Rectal smooth muscle tissue (tissue), 1 donor: ENCODE data around the gene PHF13.
A peak's percentile ranks its signal among the peaks of the same experiment; 100 is the strongest.

Source experiments
- H3K27ac ChIP-seq: one replicate; pipeline ENCODE4 v1.7.0; 2013; ENCODE audit warnings: low read depth, low read length, inconsistent platforms
- H3K27me3 ChIP-seq: one replicate; pipeline ENCODE4 v1.7.0; 2013; ENCODE audit warnings: low read length; ENCODE audit not compliant: control insufficient read depth, insufficient read depth
- H3K36me3 ChIP-seq: one replicate; pipeline ENCODE4 v1.7.0; 2013; ENCODE audit warnings: low read length; ENCODE audit not compliant: control insufficient read depth, insufficient read depth
- H3K4me1 ChIP-seq: one replicate; pipeline ENCODE4 v1.7.0; 2013; ENCODE audit warnings: low read length; ENCODE audit not compliant: control insufficient read depth, insufficient read depth
- H3K4me3 ChIP-seq: one replicate; pipeline ENCODE4 v1.7.0; 2013; ENCODE audit warnings: low read length
- H3K9ac ChIP-seq: one replicate; pipeline ENCODE4 v1.7.0; 2013; ENCODE audit warnings: low read length

PHF13 gene

GRCh38 chr1:6619045-6619444 lies 5.5 kb downstream of the PHF13 start:
- H3K27me3 ChIP-seq = no peaks in the 10 kb centered on the region
- no peak overlapping the region for H3K9ac ChIP-seq
- no peak overlapping the region for H3K4me3 ChIP-seq
- peaks cover 20% of the 10 kb centered on the region for H3K36me3 ChIP-seq
- no peaks in the 10 kb centered on the region for H3K4me1 ChIP-seq
- no peak overlapping the region for H3K27ac ChIP-seq

GRCh38 chr1:6621429-6622391 lies 8.2 kb downstream of the PHF13 start:
- Histone ChIP-seq H3K4me3 (no peak overlapping the region), H3K9ac (no peak overlapping the region), H3K4me1 (peaks cover 2% of the 10 kb centered on the region), H3K27me3 (no peaks in the 10 kb centered on the region), H3K27ac (no peak overlapping the region), H3K36me3 (peaks cover 20% of the 10 kb centered on the region)

GRCh38 chr1:6622396-6623152 lies 9.0 kb downstream of the PHF13 start:
- no peak overlapping the region for H3K9ac ChIP-seq
- no peak overlapping the region for H3K4me3 ChIP-seq
- H3K27ac ChIP-seq = no peak overlapping the region
- peaks cover 21% of the 10 kb centered on the region for H3K36me3 ChIP-seq
- H3K27me3 ChIP-seq = no peaks in the 10 kb centered on the region
- peaks cover 2% of the 10 kb centered on the region for H3K4me1 ChIP-seq

DNA sequence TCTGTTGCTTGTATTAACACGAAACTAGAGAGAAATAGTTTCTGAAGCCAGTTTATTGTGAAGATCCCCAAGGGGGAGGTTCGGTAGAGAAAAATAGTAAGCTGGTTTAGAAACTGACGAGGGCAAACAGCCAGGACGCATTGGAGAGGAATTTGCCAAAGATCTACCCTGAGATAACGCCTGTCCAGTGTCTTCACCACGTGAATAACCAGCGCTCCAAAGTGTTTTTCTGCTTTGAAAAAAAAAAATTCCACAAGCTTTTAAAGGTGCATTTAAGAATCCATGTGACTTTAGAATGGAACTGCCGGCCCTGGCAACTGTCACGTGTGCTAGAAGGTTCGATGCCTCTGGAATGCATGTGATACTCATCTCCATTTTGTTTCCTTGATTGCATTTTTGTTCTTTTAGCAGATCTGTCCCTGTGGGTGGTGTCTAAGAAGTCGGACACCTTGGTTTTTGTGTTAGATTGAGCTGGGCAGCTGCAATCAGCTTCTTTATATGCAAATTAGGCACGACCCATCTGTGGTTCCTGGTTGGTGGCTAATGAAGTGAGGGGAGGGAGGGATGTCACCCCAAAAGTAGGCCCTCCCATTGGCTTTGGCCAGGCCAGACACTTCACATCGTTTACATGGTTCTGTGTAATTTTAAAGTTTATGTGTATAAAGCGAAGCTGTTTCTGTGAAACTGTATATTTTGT lies 9.9 kb downstream of the PHF13 start:
- H3K27ac ChIP-seq = no peak overlapping the region
- no peak overlapping the region for H3K4me3 ChIP-seq
- H3K4me1 ChIP-seq = peaks cover 2% of the 10 kb centered on the region
- H3K36me3 ChIP-seq = peaks cover 26% of the 10 kb centered on the region
- H3K9ac ChIP-seq = no peak overlapping the region
- peaks cover 2% of the 10 kb centered on the region for H3K27me3 ChIP-seq

GRCh38 chr1:6624710-6625583 lies 11.4 kb downstream of the PHF13 start, which contains the start of gene THAP3:
TSS of gene THAP3 (plus strand) at chr1:6624868. CDS start at chr1:6625219, 351 bp downstream.
- Histone ChIP-seq H3K4me3 (peak within 1 kb of the TSS; percentile 78), H3K27ac (peak within 1 kb of the TSS; percentile 81), H3K9ac (peak within 1 kb of the TSS; percentile 32), H3K4me1 (peaks cover 2% of the 10 kb centered on the region), H3K36me3 (peaks cover 30% of the 10 kb centered on the region), H3K27me3 (peaks cover 2% of the 10 kb centered on the region)

DNA sequence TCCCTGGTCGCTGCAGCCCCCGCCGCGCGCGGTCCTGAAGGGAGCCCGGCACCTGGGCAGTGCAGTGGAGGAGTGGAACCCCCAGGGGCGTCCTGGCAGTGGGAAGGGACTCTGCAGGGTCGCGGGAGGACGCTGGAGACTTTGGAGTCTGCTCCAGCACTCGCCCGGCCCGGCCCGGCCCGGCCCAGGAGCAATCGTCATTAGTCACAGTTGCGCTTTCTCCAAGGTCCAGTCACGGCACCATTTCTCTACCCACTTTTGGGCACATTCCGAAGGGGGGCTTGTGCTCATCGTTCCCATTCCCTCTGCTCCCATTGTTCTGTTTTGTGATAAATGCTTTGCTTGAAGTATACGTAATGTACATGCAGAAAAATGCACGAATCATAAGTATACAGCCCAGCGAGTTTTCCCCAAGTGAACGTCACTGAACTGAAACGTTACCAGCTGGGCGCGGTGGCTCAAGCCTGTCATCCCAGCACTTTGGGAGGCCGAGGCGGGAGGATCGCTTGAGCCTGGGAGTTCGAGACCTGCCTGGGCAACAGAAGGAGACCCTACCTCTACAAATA lies 12.1 kb downstream of the PHF13 start:
- Histone ChIP-seq H3K36me3 (peaks cover 24% of the 10 kb centered on the region), H3K4me3 (peak overlapping the region; percentile 78), H3K9ac (peak overlapping the region; percentile 32), H3K4me1 (peaks cover 2% of the 10 kb centered on the region), H3K27me3 (peaks cover 2% of the 10 kb centered on the region), H3K27ac (peak overlapping the region; percentile 81)

- Histone ChIP-seq H3K9ac (no peak overlapping the region), H3K4me1 (peaks cover 2% of the 10 kb centered on the region), H3K27ac (no peak overlapping the region), H3K4me3 (no peak overlapping the region), H3K36me3 (peaks cover 15% of the 10 kb centered on the region), H3K27me3 (peaks cover 2% of the 10 kb centered on the region)
These were observed 13.5 kb downstream of the PHF13 start for GRCh38 chr1:6627031-6627430.

- Histone ChIP-seq H3K9ac (no peak overlapping the region), H3K4me1 (peaks cover 2% of the 10 kb centered on the region), H3K27me3 (peaks cover 2% of the 10 kb centered on the region), H3K36me3 (peaks cover 22% of the 10 kb centered on the region), H3K4me3 (no peak overlapping the region), H3K27ac (no peak overlapping the region)
These were observed 14.5 kb downstream of the PHF13 start for GRCh38 chr1:6627841-6628545.

GRCh38 chr1:6628971-6629479 lies 15.5 kb downstream of the PHF13 start:
- H3K4me1 ChIP-seq = peaks cover 2% of the 10 kb centered on the region
- H3K36me3 ChIP-seq = peaks cover 24% of the 10 kb centered on the region
- peaks cover 2% of the 10 kb centered on the region for H3K27me3 ChIP-seq
- H3K9ac ChIP-seq = no peak overlapping the region
- H3K4me3 ChIP-seq = no peak overlapping the region
- H3K27ac ChIP-seq = no peak overlapping the region

DNA sequence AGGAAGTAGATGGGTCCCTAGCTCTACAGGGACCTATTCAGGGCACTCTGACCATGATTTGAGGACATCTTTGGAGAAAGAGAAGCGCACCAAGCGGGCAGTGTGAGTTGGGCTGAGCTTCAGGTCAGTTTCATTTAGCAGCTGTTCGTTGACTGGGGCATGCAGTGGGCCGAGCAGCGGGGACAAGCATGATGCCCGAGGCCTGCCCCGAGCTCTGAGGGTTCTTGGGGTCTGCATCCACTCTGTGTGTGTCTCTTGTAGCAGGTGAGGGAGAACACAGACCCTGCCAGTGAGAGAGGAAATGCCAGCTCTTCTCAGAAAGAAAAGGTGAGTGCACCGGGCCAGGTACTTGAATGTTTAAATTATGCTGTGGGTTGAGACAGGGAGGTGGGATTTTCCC lies 16.5 kb downstream of the PHF13 start:
- H3K4me1 ChIP-seq = peaks cover 2% of the 10 kb centered on the region
- no peak overlapping the region for H3K9ac ChIP-seq
- peaks cover 2% of the 10 kb centered on the region for H3K27me3 ChIP-seq
- H3K36me3 ChIP-seq = peaks cover 28% of the 10 kb centered on the region
- no peak overlapping the region for H3K4me3 ChIP-seq
- H3K27ac ChIP-seq = no peak overlapping the region

- Histone ChIP-seq H3K27me3 (peaks cover 2% of the 10 kb centered on the region), H3K4me3 (no peak overlapping the region), H3K9ac (no peak overlapping the region), H3K27ac (no peak overlapping the region), H3K4me1 (peaks cover under 1% of the 10 kb centered on the region), H3K36me3 (peaks cover 31% of the 10 kb centered on the region)
These were observed 17.5 kb downstream of the PHF13 start for GRCh38 chr1:6631058-6631457.
